GM12892 (cell line): ENCODE measurements around the gene C1orf167.
A peak's percentile ranks its signal among the peaks of the same experiment; 100 is the strongest.

Experiments
- POLR2A ChIP-seq: IDR thresholded peaks from 2 replicates; pipeline ENCODE4 v1.6.1; 2011; ENCODE audit warnings: low read depth, low read length, control low read depth
- POLR2AphosphoS5 ChIP-seq: IDR thresholded peaks from 2 replicates; pipeline ENCODE4 v1.6.1; 2011; ENCODE audit warnings: low read depth, low read length, control low read depth
- TAF1 ChIP-seq: IDR thresholded peaks from 2 replicates; pipeline ENCODE4 v1.6.1; 2011; ENCODE audit warnings: low read depth, mild to moderate bottlenecking, control low read depth, low read length, borderline replicate concordance

DNA sequence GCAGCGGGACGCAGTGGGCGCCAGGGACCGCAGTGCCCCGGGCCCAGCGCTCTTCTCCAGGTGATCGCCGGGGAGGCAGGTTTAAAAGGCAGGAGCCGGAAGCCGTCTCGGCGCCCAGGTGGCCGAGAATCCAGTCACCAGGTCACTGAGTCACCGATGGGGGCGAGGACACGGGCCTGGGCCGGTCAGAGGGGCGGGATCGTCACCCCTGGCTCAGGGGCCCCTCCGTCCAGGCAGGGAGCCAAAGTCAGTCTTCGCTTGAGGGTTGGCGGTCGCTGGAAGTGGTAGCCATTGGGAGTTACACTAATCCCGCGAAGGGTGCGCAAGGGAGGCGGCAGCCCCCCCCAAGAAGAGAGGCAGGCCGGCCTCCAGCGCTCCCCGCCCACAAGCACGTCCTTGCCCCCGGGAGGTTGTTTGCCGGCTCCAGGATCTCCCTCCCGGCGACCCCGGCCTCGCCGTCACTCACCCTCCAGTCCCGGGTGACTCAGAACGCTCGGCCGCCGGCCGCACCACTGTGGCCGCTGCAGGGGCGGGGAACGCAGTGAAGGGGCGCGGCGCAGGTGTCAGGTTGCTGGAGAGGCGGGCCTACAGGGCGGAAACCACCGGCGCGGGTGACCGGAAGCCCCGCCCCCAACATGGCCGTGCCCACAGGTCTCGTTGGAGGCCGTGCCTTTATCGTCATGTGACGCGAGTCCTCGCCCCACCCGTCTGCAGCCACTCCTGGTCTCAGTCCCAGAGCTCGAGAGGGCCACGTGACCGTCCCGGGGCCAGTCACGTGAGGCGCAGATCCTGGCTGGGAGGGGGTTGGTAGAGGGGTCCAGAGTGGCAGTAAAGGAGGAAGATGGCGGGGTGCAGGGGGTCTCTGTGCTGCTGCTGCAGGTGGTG lies 43.7 kb downstream of the C1orf167 start, which contains the start of the genes CLCN6 and MTHFR:
- TF ChIP-seq TAF1 (peak; percentile 53; the same call in 1 of the 2 replicates), POLR2AphosphoS5 (peak; percentile 61), POLR2A (peak; percentile 76; the same call in 1 of the 2 replicates)
